Thoracic aorta (tissue), 2 donors: ENCODE results near the gene CREBRF. TPM values are rescaled to one million over a fixed set of nuclear protein-coding genes. Genes with fewer than 3 reads are reported as not detected.
"Not testable (repeated sequence)": the region's sequence is repeated elsewhere in the genome, so short reads cannot be mapped to it uniquely, and the experiment has no call there.

ENCODE experiments used
- ATAC-seq: fragments of 150-250 bp; one replicate; pipeline ENCODE4 v1.8.0; 2017; ENCODE audit warnings: low read depth; ENCODE audit not compliant: insufficient number of reproducible peaks, low FRiP score
- DNase-seq: peaks from one replicate; pipeline ENCODE4 v3.0.0-alpha.2; 2020; ENCODE audit warnings: low spot score
- H3K27ac ChIP-seq, 2 donors: fragments of 200-600 bp; sonication (generic); 1 replicate in 1 of 2; 2 replicates in 1 of 2; pipeline ENCODE4 v1.5.1; 2016; ENCODE audit warnings: mild to moderate bottlenecking in 2 of 2, moderate library complexity in 2 of 2
- H3K27me3 ChIP-seq: fragments of 200-600 bp; sonication (generic); replicated peaks from 2 replicates; pipeline ENCODE4 v1.6.0; 2016; ENCODE audit warnings: mild to moderate bottlenecking; ENCODE audit not compliant: insufficient read depth
- H3K36me3 ChIP-seq: fragments of 200-600 bp; sonication (generic); one replicate; pipeline ENCODE4 v1.5.1; 2016
- H3K4me1 ChIP-seq, 2 donors: fragments of 200-600 bp; sonication (generic); 1 replicate in 1 of 2; 2 replicates in 1 of 2; pipeline versions ENCODE4 v1.5.1 to v1.6.0; 2016; ENCODE audit warnings: low read depth in 2 of 2, mild to moderate bottlenecking in 1 of 2; ENCODE audit not compliant: control insufficient read depth in 1 of 2
- H3K4me3 ChIP-seq: fragments of 200-600 bp; sonication (generic); 2 replicates; pipeline ENCODE4 v1.5.1; 2016; ENCODE audit warnings: mild to moderate bottlenecking
- H3K9me3 ChIP-seq: fragments of 200-600 bp; sonication (generic); 2 replicates; pipeline ENCODE4 v1.5.1; 2016
- total RNA-seq, 2 donors: library from RNA; depleted of rRNA; stranded (reverse); fragments of >200 nt; gene quantifications; one replicate each; pipeline versions ENCODE4 v1.1.0 to v1.2.3, GENCODE V29; 2016
- TF ChIP-seq, protein P1 (sequence below): fragments of 200-600 bp; sonication (generic); IDR thresholded peaks from one replicate; pipeline ENCODE4 v1.5.1; 2019; ENCODE audit warnings: antibody characterized with exemption

Gene CREBRF
- total RNA-seq, 2 donors from 2014 or later: 39.3 to 43.5 TPM

DNA sequence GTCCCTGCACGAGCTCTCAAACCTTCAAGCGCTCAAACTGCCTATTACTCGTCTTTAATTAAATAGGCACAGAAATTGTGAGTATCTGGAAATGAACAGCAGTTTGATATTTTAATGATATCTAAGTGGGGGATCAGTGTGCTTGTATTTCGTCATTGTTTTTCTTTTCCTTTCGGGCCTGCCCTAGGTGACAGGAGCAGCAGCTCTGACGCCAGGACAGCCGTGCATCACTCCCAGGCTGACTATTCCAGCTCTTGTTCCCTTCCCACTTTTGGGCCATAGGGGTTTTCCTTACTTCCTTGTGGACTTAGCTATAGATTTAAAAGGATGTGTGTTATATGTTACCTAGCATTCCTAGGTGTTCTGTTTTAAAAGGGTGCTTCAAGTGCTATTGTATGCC, 97.7 kb downstream of the CREBRF start:
- peaks cover 15% of the 10 kb centered on the region for H3K36me3 ChIP-seq
- H3K9me3 ChIP-seq: no peaks in the 10 kb centered on the region
- TF ChIP-seq, protein P1, sequence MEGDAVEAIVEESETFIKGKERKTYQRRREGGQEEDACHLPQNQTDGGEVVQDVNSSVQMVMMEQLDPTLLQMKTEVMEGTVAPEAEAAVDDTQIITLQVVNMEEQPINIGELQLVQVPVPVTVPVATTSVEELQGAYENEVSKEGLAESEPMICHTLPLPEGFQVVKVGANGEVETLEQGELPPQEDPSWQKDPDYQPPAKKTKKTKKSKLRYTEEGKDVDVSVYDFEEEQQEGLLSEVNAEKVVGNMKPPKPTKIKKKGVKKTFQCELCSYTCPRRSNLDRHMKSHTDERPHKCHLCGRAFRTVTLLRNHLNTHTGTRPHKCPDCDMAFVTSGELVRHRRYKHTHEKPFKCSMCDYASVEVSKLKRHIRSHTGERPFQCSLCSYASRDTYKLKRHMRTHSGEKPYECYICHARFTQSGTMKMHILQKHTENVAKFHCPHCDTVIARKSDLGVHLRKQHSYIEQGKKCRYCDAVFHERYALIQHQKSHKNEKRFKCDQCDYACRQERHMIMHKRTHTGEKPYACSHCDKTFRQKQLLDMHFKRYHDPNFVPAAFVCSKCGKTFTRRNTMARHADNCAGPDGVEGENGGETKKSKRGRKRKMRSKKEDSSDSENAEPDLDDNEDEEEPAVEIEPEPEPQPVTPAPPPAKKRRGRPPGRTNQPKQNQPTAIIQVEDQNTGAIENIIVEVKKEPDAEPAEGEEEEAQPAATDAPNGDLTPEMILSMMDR: no peak
- H3K4me1 ChIP-seq: no peaks in the 10 kb centered on the region
- no peaks in the 10 kb centered on the region for H3K27me3 ChIP-seq
- H3K27ac ChIP-seq: no peak overlapping the region
- no peak overlapping the region for H3K4me3 ChIP-seq
- ATAC-seq (no peak), DNase-seq (no peak)

DNA sequence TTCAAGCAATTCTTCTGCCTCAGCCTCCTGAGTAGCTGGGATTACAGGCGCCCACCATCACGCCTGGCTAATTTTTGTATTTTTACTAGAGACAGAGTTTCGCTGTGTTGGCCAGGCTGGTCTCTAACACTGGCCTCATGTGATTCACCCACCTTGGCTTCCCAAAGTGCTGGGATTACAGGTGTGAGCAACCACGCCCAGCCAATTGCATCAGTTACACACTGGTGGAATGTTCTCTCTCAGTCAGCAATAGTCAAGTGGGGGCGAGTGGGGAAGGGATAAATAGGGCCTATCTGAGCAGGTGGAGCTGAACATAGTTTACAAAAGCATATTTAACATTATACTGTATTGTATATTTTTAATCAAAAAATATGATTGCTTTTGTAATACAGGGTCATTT, 98.5 kb downstream of the CREBRF start:
- H3K27ac ChIP-seq, H3K9me3 ChIP-seq, H3K4me3 ChIP-seq, DNase-seq, ATAC-seq, H3K27me3 ChIP-seq, H3K4me1 ChIP-seq: not testable (repeated sequence)
- peaks cover 14% of the 10 kb centered on the region for H3K36me3 ChIP-seq

DNA sequence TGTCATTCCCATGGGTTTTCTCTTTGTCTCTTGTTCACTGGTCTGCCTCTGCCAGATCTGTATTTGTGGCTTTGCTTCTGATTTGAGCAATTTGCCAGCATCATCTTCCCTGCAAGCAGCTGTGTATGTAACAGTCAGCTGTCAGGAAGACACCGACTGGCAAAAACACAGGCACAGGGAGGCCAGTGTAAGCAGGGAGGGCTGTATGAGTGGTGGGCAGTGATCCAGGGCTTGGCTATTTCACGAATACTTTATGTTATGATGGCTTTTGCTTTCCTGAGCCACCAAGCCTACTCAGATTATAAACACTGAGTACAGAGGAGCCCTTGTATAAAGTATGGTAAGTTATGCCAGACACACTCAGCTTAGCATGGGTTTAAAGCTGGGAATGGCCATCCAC, 99.8 kb downstream of the CREBRF start:
- no peaks in the 10 kb centered on the region for H3K4me1 ChIP-seq
- H3K9me3 ChIP-seq: no peaks in the 10 kb centered on the region
- DNase-seq (no peak), ATAC-seq (no peak)
- H3K27ac ChIP-seq: no peak overlapping the region
- no peaks in the 10 kb centered on the region for H3K27me3 ChIP-seq
- H3K4me3 ChIP-seq: no peak overlapping the region
- H3K36me3 ChIP-seq: peaks cover 25% of the 10 kb centered on the region
- TF ChIP-seq, protein P1: no peak

DNA sequence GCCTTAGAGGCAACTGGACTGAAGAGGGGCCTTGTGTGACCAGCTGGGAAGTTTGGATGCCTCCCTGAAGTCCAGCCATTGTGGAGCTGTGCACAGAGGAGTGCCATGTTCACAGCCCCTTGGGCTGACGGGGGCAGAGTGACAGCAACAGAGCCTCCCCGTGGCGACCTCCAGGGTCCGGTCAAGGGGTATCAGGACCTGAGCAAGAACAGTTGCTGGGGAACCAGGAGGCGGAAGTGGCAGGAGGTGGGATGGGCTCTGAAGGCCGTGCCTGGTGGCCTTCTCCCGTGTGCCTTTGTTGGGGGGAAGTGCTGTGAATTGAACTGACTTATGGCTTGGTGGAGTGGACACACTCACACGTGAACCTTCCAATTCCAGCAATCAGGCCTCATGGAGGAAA, 102.2 kb downstream of the CREBRF start:
- Histone ChIP-seq H3K36me3 (peaks cover 33% of the 10 kb centered on the region), H3K9me3 (no peaks in the 10 kb centered on the region), H3K27ac (no peak overlapping the region), H3K4me3 (no peak overlapping the region), H3K27me3 (no peaks in the 10 kb centered on the region), H3K4me1 (no peaks in the 10 kb centered on the region)
- no peak for DNase-seq
- ATAC-seq: no peak
- TF ChIP-seq, protein P1: no peak

DNA sequence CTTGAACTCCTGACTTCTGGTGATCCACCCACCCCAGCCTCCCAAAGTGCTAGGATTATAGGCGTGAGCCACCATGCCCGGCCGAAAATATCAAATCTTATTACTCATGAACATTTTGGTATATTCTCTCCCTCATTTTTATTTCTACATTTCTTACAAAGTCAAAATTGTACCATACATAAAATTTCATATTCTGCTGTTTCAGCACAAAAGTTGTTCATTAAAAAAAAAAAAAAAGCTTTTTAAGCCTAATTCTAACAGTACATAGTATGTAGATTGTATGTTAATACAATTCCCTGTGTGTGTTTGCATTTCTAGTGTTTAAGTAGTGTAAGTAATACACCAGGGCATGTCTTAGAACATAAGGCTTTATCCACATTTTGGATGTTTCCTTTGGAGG, 103.1 kb downstream of the CREBRF start:
- Histone ChIP-seq H3K36me3 (peaks cover 34% of the 10 kb centered on the region), H3K9me3 (no peaks in the 10 kb centered on the region), H3K27ac (no peak overlapping the region), H3K27me3 (no peaks in the 10 kb centered on the region), H3K4me3 (no peak overlapping the region), H3K4me1 (no peaks in the 10 kb centered on the region)
- no peak for DNase-seq
- TF ChIP-seq, protein P1: no peak
- no peak for ATAC-seq

DNA sequence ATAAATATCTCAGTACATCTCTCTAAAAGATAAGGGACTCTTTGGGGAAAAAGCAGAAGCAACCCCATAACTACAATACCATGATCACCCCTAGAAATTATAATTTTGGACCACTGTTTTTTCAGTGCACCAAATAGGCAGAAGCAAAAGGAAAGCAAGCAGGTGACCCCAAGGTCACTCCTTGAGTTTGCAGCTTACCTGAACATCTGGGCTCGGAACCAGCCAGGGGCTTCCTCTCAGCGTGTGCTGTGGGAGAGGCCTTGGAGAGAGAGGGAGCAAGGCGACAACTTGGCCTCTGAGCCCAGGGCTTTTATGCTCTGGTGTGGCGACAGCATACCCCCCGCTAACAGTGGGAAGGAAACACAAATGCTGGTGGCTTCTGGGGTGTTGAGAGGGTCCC, 105.0 kb downstream of the CREBRF start:
- Histone ChIP-seq H3K4me3 (no peak overlapping the region), H3K36me3 (peaks cover 30% of the 10 kb centered on the region), H3K27ac (no peak overlapping the region), H3K27me3 (no peaks in the 10 kb centered on the region), H3K9me3 (no peaks in the 10 kb centered on the region), H3K4me1 (no peaks in the 10 kb centered on the region)
- ATAC-seq (no peak), DNase-seq (no peak)
- TF ChIP-seq, protein P1: no peak
